ENCODE measurements around the gene IFNA8.

The IFNA8 gene

GRCh38 chr9:21450733-21451394, 41.9 kb downstream of the IFNA8 start:
- Histone ChIP-seq H3K4me1 (no peaks in the 10 kb centered on the region), H3K9me3 (no peaks in the 10 kb centered on the region), H3K4me3 (no peak overlapping the region), H3K36me3 (no peaks in the 10 kb centered on the region), H3K27me3 (no peaks in the 10 kb centered on the region), H3K27ac (no peak overlapping the region)
- intact Hi-C loops (cut with DNase I; ENCODE audit: low total_unique reads): no loop called here
- no peak for TF ChIP-seq CTCF (IDR thresholded peaks at IDR 0.05)
- DNase-seq: no peak

GRCh38 chr9:21452681-21453080, 43.8 kb downstream of the IFNA8 start:
- no peaks in the 10 kb centered on the region for H3K4me1 ChIP-seq
- H3K27ac ChIP-seq: no peak overlapping the region
- no peak for TF ChIP-seq CTCF (IDR thresholded peaks at IDR 0.05)
- H3K27me3 ChIP-seq: no peaks in the 10 kb centered on the region
- DNase-seq: no peak
- H3K36me3 ChIP-seq: no peaks in the 10 kb centered on the region
- intact Hi-C loops (cut with DNase I; ENCODE audit: low total_unique reads): no loop called here
- no peaks in the 10 kb centered on the region for H3K9me3 ChIP-seq
- no peak overlapping the region for H3K4me3 ChIP-seq

GRCh38 chr9:21454149-21454548, 45.2 kb downstream of the IFNA8 start:
- no peak for DNase-seq
- H3K4me1 ChIP-seq: no peaks in the 10 kb centered on the region
- H3K27me3 ChIP-seq: no peaks in the 10 kb centered on the region
- no peak for TF ChIP-seq CTCF (IDR thresholded peaks at IDR 0.05)
- H3K4me3 ChIP-seq: no peak overlapping the region
- H3K27ac ChIP-seq: no peak overlapping the region
- H3K36me3 ChIP-seq: no peaks in the 10 kb centered on the region
- no peaks in the 10 kb centered on the region for H3K9me3 ChIP-seq
- intact Hi-C loops (cut with DNase I; ENCODE audit: low total_unique reads): no loop called here

- DNase-seq: no peak
- intact Hi-C loops (cut with DNase I; ENCODE audit: low total_unique reads): no loop called here
- H3K36me3 ChIP-seq: no peaks in the 10 kb centered on the region
- H3K27me3 ChIP-seq: no peaks in the 10 kb centered on the region
- peak; percentile 41 to 52 for TF ChIP-seq CTCF (IDR thresholded peaks at IDR 0.05)
- H3K4me3 ChIP-seq: no peak overlapping the region
- no peaks in the 10 kb centered on the region for H3K4me1 ChIP-seq
- H3K9me3 ChIP-seq: no peaks in the 10 kb centered on the region
- H3K27ac ChIP-seq: no peak overlapping the region
These were observed 46.4 kb downstream of the IFNA8 start for GRCh38 chr9:21455320-21455719.
